Measurements from ENCODE around the gene FOXP1.
"Not testable (repeated sequence)": the region's sequence is repeated elsewhere in the genome, so short reads cannot be mapped to it uniquely, and the experiment has no call there.

FOXP1 gene

DNA sequence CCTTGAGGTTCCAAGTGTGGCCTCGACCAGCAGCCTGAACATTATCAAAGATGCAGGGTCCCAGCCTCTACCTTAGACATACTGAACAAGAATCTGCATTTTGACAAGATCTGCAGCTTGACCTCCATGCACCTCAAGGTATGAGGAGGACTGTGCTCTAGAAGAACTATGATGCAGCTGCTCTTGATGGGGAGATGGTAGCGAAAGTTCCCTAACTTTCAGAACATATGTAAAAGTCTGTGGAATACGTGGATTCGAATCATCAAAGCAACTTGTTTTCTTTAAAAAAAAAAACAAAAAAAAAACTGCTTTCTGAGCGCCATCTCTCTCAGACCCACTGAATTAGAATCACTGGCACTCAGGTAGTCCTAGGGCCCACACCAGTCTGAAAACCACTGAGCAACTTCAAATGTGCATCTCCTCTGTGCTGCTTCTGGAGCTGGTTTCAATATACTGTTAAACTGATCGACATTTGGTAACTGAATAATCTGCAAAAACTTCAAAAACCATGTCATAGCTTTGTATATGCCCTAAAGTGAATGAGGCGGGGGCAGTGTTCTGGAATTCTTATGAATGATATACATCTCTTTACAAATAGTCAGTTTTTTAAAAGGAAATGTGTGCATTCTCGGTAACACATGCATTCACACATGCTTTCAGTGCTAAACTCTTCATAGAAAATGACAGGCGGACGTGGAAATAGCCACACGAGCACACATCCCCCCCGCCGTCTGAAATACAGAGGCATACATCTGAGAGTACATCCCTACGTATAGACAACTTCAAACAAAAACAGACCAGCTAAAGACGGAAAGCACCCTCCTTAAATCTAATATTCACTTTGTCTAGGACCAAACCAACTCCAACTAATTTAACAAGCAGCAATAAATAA, 128.8 kb downstream of the FOXP1 start:
- no peak for DNase-seq (ENCODE audit: low read depth in 4 of 4, low spot score in 1 of 4)

DNA sequence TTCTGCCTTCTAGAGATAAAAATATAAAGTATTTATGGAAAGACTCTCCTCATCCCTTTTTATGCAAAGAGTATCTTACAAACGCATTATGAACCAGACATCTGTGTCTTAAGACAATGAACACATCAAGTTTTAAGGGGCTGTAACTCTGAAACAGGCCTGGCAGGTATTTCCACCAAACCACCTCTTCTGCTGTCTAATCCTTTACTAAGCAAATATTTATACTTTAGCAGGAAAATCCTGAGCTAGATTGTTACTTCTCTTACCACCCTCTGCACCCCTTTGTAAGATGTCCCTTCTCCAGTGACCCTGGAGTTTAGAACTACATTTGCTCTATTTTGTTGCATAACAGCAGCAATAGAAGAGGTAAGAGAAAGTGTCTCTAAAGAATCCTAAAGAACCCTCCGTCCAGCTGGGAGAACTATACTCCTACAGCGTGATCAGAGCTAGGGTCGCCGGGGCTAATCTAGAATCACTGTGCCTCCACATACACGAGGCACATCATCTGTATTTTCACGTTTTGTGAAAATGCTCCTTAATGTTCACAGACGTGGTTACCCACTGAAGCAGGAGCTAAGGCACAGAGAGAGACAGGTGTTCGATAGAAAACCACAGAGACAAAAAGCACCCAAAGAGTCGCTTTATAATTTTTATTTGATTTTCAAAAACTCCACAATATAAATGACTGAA, 129.6 kb downstream of the FOXP1 start:
- DNase-seq (ENCODE audit: low read depth in 4 of 4, low spot score in 1 of 4), result no peak

DNA sequence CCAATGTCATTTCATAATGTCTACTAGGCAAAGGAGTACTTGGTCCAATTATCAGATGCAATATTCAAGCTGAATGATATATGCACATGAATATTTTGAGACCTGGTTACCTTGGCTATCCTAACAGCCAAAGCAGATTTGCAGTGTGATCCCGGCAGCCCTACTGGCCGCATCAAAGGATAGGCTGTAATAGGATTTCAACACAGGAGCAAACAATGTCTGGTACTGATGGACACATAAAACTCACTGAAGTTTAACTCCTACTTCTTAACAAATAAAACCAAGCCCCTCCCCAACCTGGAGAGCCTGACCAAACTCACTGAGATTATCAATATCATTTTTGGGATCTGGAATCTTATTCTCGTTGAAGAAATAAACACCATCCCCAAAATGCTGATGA, 130.2 kb downstream of the FOXP1 start:
- no peak for DNase-seq (ENCODE audit: low read depth in 4 of 4, low spot score in 1 of 4)

DNA sequence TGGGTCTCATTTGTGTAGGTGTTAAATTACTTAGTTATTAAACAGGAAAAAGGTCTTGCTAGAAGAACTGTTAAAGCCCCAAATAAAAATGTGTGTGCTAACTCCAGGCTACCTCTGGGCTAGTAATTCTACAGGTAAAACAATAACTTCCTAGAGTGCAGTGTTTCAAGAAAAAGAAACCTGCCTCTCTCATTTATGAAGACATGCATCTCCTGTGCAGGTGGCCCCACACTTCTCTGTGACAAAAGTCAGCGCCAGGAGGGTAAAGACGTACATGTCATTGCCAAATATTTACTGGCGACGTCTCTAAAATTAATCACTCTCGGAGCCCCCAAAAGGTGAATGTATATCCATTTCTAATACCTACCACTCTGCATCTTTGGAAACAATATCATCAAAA, 131.7 kb downstream of the FOXP1 start:
- DNase-seq (ENCODE audit: low read depth in 4 of 4, low spot score in 1 of 4), result no peak

DNA sequence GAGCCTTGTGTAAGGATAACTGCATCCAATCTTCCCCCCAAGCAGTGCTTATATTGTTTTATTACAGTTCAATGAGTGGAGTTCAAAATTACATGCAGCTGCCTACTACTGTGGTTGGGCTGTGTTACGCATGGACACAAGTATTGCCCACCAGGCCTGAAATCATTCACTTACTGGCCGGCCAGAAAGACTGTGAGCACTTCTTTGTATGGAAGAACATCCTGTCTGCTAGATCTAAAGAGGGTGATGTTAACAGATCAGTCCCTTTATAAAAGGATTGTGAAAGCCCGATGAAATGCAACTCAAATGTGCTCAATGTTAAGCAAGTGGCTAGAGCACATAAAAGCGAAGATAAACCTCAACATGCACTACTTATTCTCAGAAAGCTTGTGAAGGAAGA, 132.5 kb downstream of the FOXP1 start:
- no peak for DNase-seq (ENCODE audit: low read depth in 4 of 4, low spot score in 1 of 4)

DNA sequence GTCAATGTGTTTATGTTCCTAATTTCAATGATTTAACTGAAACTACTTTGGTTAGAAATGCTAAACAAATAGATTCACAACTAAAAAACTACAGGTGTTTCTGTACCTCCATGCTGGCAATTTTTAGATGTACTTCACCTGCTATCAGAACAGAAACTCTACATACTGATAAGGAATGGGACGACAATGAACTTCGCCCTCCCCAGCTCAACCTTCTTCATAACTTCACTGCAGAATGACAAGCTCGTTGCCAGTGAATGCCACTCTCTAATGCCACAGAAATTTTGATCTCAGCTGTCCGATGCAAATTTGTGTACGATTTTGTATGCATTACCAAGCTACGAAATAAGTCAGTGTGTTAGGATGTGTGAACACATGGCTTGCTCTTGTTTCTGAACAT, 133.4 kb downstream of the FOXP1 start:
- no peak for DNase-seq (ENCODE audit: low read depth in 4 of 4, low spot score in 1 of 4)

DNA sequence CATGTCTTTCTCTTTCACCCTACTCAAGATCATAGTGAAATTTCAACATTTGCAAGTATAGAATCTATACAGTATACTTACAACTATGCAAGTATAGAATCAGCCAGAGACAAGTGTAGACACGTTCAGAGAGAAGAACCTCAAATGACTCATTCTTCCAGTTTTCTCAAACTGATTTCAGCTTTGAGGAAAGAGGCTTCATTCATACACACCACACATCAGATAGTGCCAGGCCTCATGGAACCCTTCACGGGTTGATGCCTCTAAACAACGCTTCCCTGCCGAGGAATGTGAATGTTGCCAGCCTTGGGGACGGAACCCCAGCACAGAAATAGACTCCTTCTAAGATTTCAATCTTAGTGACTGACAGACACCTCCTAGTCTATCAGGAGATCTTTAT, 135.7 kb downstream of the FOXP1 start:
- no peak for DNase-seq (ENCODE audit: low read depth in 4 of 4, low spot score in 1 of 4)

DNA sequence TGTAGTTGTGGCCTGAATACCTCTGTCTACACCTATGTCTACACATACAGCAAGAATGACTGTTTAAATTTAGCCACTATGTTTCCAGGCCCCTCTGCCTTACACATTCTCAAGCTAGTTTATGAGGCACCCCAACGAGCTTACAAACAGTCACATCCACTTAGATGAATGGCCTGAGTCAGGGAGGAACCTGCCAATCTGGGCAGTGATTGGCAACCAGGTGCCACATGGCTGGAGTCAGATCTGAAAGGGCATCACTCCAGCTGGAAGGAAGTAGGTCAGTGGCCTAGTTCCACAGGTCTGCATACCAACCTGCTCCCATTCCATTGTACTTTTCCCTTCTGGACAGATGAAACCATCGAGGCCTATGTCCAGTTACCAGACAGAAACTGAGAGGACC, 136.3 kb downstream of the FOXP1 start:
- no peak for DNase-seq (ENCODE audit: low read depth in 4 of 4, low spot score in 1 of 4)

DNA sequence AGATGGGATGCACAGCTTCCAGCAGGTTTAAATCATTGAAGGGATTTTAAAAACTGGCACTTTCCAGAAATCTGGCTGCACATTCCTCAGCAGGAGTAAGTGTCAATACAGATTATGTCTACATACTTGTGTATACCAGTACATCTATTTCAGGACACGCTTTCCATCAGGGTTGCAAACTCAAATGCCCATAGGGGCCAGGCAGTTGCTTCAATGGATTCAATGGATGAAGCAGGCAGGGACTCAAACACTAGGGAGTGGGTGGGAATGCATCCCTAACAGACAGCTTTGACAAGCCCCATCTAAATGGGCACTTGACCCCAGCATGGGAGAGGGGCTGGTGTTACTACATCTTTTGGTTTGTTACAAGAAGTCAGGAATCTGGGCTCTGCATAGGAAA, 136.8 kb downstream of the FOXP1 start:
- no peak for DNase-seq (ENCODE audit: low read depth in 4 of 4, low spot score in 1 of 4)

DNA sequence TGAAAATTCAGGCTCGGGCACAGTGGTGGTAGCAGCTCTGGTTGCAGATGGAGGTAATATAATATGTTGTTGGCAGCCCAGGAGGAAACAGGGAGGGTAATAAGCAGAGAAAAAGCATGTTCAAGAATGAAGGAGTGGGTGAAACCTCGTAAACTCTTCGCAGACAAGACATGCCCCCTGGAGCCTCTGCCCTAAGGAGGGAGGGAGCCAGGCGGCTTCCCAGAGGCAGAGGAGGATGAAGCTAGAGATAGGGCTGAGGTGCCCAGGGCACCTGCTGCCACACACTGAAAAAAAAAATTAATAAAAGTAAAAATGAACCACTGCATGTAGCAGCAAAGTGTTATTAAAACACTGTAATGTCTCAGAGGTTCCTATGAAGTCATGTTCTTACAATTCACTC, 137.3 kb downstream of the FOXP1 start:
- DNase-seq (ENCODE audit: low read depth in 4 of 4, low spot score in 1 of 4), result no peak

DNA sequence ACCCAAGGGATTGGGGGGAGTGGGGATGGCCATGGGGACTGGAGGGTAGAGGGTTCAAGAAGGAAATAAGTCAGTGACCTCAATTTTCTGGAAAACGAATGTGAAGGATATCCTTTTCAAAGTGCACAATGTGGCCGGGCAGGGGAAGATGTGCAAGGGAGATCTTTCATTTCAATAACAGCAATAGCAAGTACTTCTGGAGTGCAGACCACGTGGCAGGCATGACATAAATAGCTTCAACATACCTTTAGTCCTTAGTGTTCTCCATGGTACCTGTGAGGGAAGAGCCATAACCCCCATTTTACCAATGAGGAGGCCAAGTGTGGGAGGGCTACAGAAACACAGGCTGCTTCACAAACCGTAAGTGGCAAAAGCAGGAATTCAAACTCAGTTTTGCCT, 138.7 kb downstream of the FOXP1 start:
- DNase-seq (ENCODE audit: low read depth in 4 of 4, low spot score in 1 of 4), result no peak

DNA sequence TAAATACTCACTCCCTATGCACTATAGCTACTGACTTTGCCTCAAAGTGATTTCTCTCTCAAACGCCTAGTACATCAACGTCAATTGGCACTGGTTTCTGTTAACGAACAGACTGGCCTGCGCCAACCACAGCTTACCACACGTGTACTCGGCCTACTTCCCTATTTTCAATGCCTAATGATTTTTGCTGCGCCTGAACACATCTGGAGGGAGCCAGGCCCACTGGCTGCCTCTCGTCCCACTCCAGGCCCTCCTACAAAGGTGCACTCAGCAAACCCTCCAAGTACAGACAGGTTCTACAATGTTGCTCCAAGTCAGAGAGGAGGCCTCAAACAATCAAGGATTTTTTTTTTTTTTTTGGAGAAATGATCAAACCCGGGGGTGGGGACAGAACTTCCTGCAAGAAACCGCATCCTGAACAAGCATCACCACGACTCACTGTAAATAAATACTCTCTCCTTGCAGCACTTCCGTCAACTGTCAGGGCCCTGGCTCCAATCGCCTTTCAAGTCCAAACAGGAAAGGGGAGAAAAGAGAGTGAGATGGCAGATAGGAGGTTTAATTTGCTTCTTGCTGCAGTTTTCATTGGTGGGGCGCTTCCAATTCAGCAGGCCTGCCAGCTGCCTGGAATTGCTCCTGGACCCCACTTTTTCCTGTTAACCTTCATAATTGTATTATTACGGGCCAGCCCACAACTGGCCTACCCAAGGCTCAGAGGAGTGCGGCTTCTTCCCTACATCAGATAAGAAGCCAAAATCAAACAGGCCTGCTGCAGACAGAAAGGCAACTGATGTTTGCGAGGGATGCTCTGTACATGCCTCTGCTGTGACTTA, 139.3 kb downstream of the FOXP1 start:
- DNase-seq (ENCODE audit: low read depth in 4 of 4, low spot score in 1 of 4), result no peak

DNA sequence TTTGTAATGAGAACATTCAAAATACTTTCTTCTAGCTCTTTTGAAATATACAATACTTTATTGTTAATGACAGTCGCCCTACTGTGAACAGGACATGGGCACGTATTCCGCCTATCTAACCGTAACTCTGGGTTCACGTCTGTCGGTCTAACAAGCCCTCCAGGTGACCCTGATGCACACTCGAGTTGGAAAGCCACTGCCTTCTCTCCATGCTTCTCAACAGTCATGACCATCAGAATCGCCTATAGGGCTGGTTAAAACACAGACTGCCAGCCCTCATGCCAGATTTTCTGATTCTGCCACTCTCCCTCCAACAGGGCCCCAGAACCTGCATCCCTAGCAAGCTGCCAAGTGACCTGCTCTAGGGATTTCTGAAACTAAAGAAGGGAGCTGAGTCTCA, 140.2 kb downstream of the FOXP1 start:
- DNase-seq (ENCODE audit: low read depth in 4 of 4, low spot score in 1 of 4), result no peak

DNA sequence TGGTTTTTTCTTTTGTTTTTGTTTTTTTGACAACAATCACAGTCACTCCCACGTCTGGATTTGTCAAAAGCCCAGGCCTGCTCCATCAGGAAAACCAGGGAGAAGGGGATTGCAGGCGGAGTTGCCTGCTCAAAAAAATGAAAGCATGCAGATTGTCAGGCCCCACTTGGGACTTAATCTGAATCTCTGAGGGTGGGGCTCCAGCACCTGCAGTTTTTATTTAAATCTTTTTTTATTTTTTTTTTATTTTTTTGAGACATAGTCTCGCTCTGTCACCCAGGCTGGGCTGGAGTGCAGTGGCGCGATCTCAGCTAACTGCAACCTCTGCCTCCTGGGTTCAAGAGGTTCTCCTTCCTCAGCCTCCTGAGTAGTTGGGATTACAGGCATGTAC, 140.9 kb downstream of the FOXP1 start:
- no peak for DNase-seq (ENCODE audit: low read depth in 4 of 4, low spot score in 1 of 4)

DNA sequence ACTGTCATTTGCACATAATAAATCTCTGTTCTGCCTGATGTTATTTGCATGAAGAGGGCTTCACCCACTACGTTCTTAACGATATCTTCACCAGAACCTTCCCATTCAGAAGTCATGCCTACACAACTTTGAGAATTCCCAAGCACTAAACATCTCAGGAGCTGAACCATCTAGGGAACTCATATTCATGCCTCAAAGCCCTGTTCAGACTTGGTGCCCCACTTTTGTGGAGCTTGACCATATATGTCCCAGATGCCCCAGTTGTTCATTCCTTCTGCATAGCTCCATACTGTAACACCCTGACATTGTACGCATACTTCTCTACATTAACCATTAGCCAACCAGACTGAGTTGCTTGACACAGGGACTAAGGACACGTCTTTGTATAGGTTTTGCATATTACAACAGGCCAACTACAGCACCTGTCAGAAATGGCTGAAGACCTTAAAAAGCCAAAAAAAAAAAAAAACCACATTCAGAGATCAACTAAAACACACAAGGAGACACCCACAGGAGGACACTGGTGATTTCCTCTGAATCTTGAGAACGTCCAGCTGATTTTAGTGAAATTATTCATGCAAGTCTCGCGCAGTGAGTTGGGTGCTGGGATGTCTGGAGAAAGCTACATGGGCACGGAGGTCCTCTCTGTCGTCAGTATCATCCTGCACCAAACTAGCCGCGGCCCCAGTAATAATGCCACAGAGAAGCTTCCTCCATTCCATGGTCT, 141.4 kb downstream of the FOXP1 start:
- DNase-seq (ENCODE audit: low read depth in 4 of 4, low spot score in 1 of 4), result no peak

DNA sequence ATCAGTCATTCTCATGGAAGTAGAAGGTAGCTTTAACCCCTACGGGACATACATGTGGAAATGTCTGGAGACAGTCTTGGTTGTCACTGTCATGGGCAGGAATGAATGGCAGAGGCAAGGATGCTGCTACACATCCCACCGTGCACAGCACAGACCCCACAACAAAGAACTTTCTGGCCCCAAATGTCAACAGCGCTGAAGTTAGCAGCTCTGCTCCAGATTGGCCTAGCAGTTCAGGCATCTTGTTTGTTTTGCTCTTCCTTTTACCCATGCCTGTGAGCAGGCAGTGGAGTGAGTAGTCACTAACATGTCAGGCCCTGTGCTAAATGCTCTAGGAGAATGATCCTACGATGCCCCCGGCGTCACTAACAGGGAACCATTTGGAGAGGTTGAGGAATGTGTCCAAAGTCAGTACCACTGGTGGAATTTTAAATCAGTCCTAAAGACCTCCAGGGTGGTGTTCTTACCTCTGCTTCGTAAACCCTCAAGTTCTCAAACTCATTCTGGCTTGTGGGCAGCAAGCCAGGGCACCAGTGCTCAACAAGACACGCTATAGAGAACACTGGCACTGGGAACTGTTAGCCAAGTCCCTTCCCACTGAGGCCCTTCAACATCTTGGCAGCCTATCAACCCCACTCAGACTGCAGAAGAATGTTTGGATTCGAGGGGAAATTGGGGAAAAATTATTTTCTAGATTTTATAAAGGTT, 142.2 kb downstream of the FOXP1 start:
- no peak for DNase-seq (ENCODE audit: low read depth in 4 of 4, low spot score in 1 of 4)

DNA sequence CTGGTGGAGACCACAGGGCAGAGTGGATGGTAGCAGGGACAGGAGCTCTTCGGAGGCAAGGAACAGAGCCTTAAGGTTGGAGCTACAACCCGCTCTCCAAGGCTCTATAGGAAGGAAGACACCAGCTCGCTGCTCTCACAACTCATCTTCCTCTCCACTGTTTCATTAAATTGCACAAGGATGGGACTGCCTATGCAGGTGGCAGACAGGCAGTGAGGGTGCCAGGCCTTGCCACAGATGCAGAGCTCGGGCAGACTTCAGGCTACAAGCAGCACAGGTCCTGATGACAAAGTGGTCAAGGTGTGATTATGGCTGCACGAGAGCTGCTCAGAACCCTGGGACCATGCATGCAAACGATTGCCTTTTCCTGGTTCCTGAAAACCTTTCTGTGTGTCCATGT, 144.6 kb downstream of the FOXP1 start:
- no peak for DNase-seq (ENCODE audit: low read depth in 4 of 4, low spot score in 1 of 4)

DNA sequence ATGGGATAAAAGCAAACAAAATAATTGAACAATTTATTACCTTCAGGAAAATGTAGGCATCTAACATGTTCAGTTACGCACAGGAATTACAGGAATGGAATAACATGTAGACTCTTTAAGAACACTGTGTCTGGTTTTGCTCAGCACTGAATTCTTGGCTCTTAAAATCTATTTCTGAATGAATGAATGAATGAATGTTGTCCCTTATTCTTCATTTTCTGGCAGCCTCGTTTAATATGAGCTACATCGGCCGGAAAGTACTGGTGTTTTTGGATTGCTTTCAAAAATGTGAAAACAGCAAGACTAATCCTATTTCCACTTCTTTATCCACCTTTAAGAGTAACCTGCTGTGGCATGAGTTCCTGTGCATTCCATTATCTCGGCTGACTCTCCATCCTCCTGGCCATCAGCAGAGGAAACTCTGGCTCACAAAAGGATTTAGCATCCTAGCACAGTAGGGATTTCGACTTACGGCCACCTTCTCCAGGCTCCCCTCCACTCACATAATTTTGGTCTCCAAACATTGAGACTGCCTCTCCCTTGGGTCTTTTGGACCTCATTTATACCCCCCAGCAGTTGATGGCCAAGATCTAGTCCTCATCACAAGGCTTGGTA, 145.3 kb downstream of the FOXP1 start:
- DNase-seq (ENCODE audit: low read depth in 4 of 4, low spot score in 1 of 4), result no peak

DNA sequence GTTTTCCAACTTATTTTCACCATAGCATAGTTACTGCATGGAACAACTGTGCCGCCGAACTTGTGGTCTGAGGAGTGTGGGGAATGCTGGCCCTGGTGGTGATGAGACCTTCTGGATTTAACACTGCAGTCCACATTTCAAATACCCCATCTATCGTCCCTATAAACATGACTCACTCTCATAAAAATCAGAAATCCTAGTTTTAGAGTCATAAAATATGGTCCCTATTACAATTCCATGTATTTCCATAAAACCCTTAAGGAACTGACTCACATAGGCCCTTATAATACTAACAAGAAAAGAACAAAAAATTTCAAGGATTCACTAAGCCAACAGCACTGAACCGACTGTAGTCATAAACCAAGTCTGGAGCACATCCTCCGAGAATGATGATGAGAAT, 147.2 kb downstream of the FOXP1 start:
- no peak for DNase-seq (ENCODE audit: low read depth in 4 of 4, low spot score in 1 of 4)

DNA sequence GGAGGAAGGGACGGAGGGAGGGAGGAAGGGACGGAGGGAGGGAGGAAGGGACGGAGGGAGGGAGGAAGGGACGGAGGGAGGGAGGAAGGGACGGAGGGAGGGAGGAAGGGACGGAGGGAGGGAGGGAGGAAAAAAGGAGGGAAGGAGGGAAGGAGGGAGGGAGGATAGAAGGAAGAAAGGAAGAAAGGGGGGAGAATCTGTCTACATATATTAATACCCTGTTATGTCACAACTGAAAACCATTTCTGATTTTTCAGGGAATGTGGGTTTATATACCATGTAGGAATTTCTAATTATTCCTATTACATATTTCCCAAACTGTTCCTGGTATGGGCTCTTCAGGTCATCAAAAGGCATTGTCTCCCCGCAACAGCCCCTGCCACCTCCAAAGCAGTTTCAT, 147.7 kb downstream of the FOXP1 start:
- DNase-seq (ENCODE audit: low read depth in 4 of 4, low spot score in 1 of 4), result not testable (repeated sequence)

Measured in stimulated activated CD4-positive, alpha-beta T cell treated with anti-CD3 and anti-CD28 coated beads, Interleukin-1b, Interleukin-23, amount 100 ng/mL, for 24 hours (primary cell).